HCT116 (cell line): ENCODE results near the gene CDKL5. TPM values are rescaled to one million over a fixed set of nuclear protein-coding genes. Genes with fewer than 3 reads are reported as not detected.

ENCODE experiments used
- ATAC-seq: fragments of 200-7000 bp; cut with Tn5 transposase; 2 replicates; pipeline ENCODE4 v1.9.1; 2020; ENCODE audit warnings: mild to moderate bottlenecking, moderate library complexity
- BruUV-seq: library from RNA; stranded (reverse); fragments of 400-500 nt; replicated peaks from 2 replicates; lab custom pipeline; 2021; lab: Mats Ljungman, UMichigan
- CTCF ChIA-PET: fragments of 300-600 bp; sonication (Branson Sonifier 250); formaldehyde crosslinking; loops from one replicate; lab custom pipeline; 2021; ENCODE audit warnings: antibody characterized with exemption; lab: Charles Lee
- POLR2A ChIA-PET: fragments of 300-600, 350-600 bp; sonication (Branson Sonifier 250); formaldehyde crosslinking; loops from one replicate; lab custom pipeline; 2021; ENCODE audit warnings: antibody characterized with exemption; lab: Charles Lee
- RAD21 ChIA-PET, 2 experiments: fragments of 300-600 bp; sonication (Branson Sonifier 250); formaldehyde crosslinking; loops; one replicate each; lab custom pipeline; 2023; ENCODE audit warnings: low total read pairs in 2 of 2; ENCODE audit not compliant: uncharacterized antibody in 2 of 2, unreplicated experiment in 2 of 2, low non-redundant PET in 1 of 2; lab: Charles Lee
- DNase-seq: peaks from one replicate; pipeline ENCODE4 v3.0.0-alpha.2; 2010; ENCODE audit warnings: low read depth, low spot score
- H2AFZ ChIP-seq: fragments of 200-600 bp; shearing (Covaris generic), sonication (generic); 2 replicates; pipeline ENCODE4 v1.6.1; 2017; ENCODE audit warnings: low read depth, mixed run types, mixed read lengths, antibody characterized with exemption, low read length; ENCODE audit not compliant: poor library complexity, severe bottlenecking
- H3K27ac ChIP-seq: 2 replicates; pipeline ENCODE4 v1.5.1; 2012; ENCODE audit warnings: low read depth, low read length
- H3K27me3 ChIP-seq: fragments of 200-600 bp; sonication (generic); 2 replicates; pipeline ENCODE4 v1.6.1; 2016; ENCODE audit warnings: mixed run types, low read length, mixed read lengths; ENCODE audit not compliant: insufficient read depth
- H3K36me3 ChIP-seq, 2 experiments: fragments of 200-500 bp in 1 of 2; fragments of 200-600 bp in 1 of 2; sonication (Bioruptor generic) in 1 of 2; sonication (generic) in 1 of 2; 2 replicates each; pipeline versions ENCODE4 v1.5.1 to v1.6.1; 2014 to 2016; ENCODE audit warnings: low read length in 2 of 2, inconsistent platforms in 1 of 2, mixed read lengths in 1 of 2, mixed run types in 1 of 2; ENCODE audit not compliant: insufficient read depth in 2 of 2, control insufficient read depth in 1 of 2
- H3K4me1 ChIP-seq, 2 experiments: fragments of 200-600 bp in 1 of 2; sonication (generic) in 1 of 2; 2 replicates each; pipeline versions ENCODE4 v1.5.1 to v1.6.1; 2012 to 2017; ENCODE audit warnings: low read length in 2 of 2, inconsistent platforms in 1 of 2, mild to moderate bottlenecking in 1 of 2, mixed read lengths in 1 of 2, mixed run types in 1 of 2, moderate library complexity in 1 of 2; ENCODE audit not compliant: insufficient read depth in 2 of 2, control insufficient read depth in 1 of 2
- H3K4me2 ChIP-seq: fragments of 200-600 bp; sonication (generic); 2 replicates; pipeline ENCODE4 v1.6.1; 2017; ENCODE audit warnings: mixed run types, low read length, mixed read lengths
- H3K4me3 ChIP-seq, 2 experiments: fragments of 200-600 bp in 1 of 2; sonication (generic) in 1 of 2; replicated peaks in 1 of 2; 2 replicates each; pipeline ENCODE4 v1.5.1; 2011 to 2016; ENCODE audit warnings: low read length in 2 of 2, control low read depth in 1 of 2, low read depth in 1 of 2, mild to moderate bottlenecking in 1 of 2, mixed read lengths in 1 of 2, mixed run types in 1 of 2
- H3K79me2 ChIP-seq: fragments of 200-600 bp; sonication (generic); 2 replicates; pipeline ENCODE4 v1.6.1; 2017; ENCODE audit warnings: mild to moderate bottlenecking, mixed run types, low read length, moderate library complexity, mixed read lengths; ENCODE audit not compliant: insufficient read depth
- H3K9ac ChIP-seq: fragments of 200-600 bp; sonication (generic); 2 replicates; pipeline ENCODE4 v1.6.1; 2016; ENCODE audit warnings: low read length, mixed read lengths
- H3K9me2 ChIP-seq: fragments of 200-600 bp; sonication (generic), shearing (Covaris generic); 2 replicates; pipeline ENCODE4 v1.6.1; 2017; ENCODE audit warnings: mixed run types, mild to moderate bottlenecking, moderate library complexity; ENCODE audit not compliant: insufficient read depth
- H3K9me3 ChIP-seq, 2 experiments: fragments of 200-500 bp in 1 of 2; fragments of 200-600 bp in 1 of 2; sonication (Bioruptor generic) in 1 of 2; sonication (generic) in 1 of 2; 2 replicates each; pipeline ENCODE4 v1.6.1; 2014 to 2017; ENCODE audit warnings: low read length in 2 of 2, mixed read lengths in 2 of 2, inconsistent platforms in 1 of 2, low read depth in 1 of 2, mild to moderate bottlenecking in 1 of 2, mixed run types in 1 of 2, moderate library complexity in 1 of 2; ENCODE audit not compliant: control insufficient read depth in 1 of 2, insufficient read depth in 1 of 2
- H4K20me1 ChIP-seq: fragments of 200-600 bp; sonication (generic), shearing (Covaris generic); 2 replicates; pipeline ENCODE4 v1.6.1; 2017; ENCODE audit warnings: mixed run types, mild to moderate bottlenecking, moderate library complexity; ENCODE audit not compliant: insufficient read depth
- CBX3 ChIP-seq: IDR thresholded peaks from 2 replicates; pipeline ENCODE4 v1.6.1; 2012; ENCODE audit warnings: low read depth
- CTCF ChIP-seq, 3 experiments: fragments of 200-600 bp in 1 of 3; sonication (generic) in 1 of 3; IDR thresholded peaks in 2 of 3; conservative IDR thresholded peaks in 1 of 3; 2 replicates each; pipeline ENCODE4 v1.5.1; 2012 to 2017; ENCODE audit warnings: low read depth in 2 of 3, low read length in 2 of 3, antibody characterized with exemption in 1 of 3, borderline replicate concordance in 1 of 3, control low read depth in 1 of 3, mild to moderate bottlenecking in 1 of 3, mixed read lengths in 1 of 3, mixed run types in 1 of 3, moderate library complexity in 1 of 3; ENCODE audit not compliant: insufficient read depth in 1 of 3
- ELF1 ChIP-seq: IDR thresholded peaks from 2 replicates; pipeline ENCODE4 v1.6.1; 2012; ENCODE audit warnings: low read depth, borderline replicate concordance
- EZH2 ChIP-seq: fragments of 200-600 bp; sonication (generic); IDR thresholded peaks from 2 replicates; pipeline ENCODE4 v1.6.1; 2017; ENCODE audit warnings: antibody characterized with exemption, mixed run types
- EZH2phosphoT487 ChIP-seq: fragments of 200-600 bp; IDR thresholded peaks from 2 replicates; pipeline ENCODE4 v1.6.1; 2018; ENCODE audit warnings: antibody characterized with exemption, borderline replicate concordance
- FOSL1 ChIP-seq: IDR thresholded peaks from 2 replicates; pipeline ENCODE4 v1.6.1; 2012; ENCODE audit warnings: low read depth
- JUND ChIP-seq: IDR thresholded peaks from 2 replicates; pipeline ENCODE4 v1.6.1; 2012
- MAX ChIP-seq: IDR thresholded peaks from 2 replicates; pipeline ENCODE4 v1.6.1; 2012
- POLR2AphosphoS5 ChIP-seq: IDR thresholded peaks from 2 replicates; pipeline ENCODE4 v1.6.1; 2011; ENCODE audit warnings: mild to moderate bottlenecking, low read depth, low read length, moderate library complexity
- SIN3A ChIP-seq: IDR thresholded peaks from 2 replicates; pipeline ENCODE4 v1.6.1; 2012; ENCODE audit warnings: low read depth
- SP1 ChIP-seq: IDR thresholded peaks from 2 replicates; pipeline ENCODE4 v1.6.1; 2012; ENCODE audit warnings: low read depth
- TCF7L2 ChIP-seq: IDR thresholded peaks from 2 replicates; pipeline ENCODE4 v1.7.0; 2011; ENCODE audit warnings: borderline replicate concordance, inconsistent platforms; ENCODE audit not compliant: insufficient read depth, insufficient read length; ENCODE audit errors: extremely low read depth
- YY1 ChIP-seq: IDR thresholded peaks from 2 replicates; pipeline ENCODE4 v1.6.1; 2011; ENCODE audit warnings: low read length, low read depth, moderate library complexity, mild to moderate bottlenecking; ENCODE audit not compliant: insufficient replicate concordance; ENCODE audit errors: extremely low read depth
- ZFX ChIP-seq: fragments of 450-650 bp; IDR thresholded peaks from 2 replicates; pipeline ENCODE4 v1.6.1; 2017
- ZNF274 ChIP-seq: fragments of 200-500 bp; sonication (Bioruptor generic); IDR thresholded peaks from 2 replicates; pipeline ENCODE4 v1.6.1; 2014; ENCODE audit warnings: mild to moderate bottlenecking, low read depth, low read length, inconsistent platforms
- intact Hi-C: fragments of 100-400 bp; cut with micrococcal nuclease; formaldehyde crosslinking; loops from 2 replicates; pipeline ENCODE4 v1.10.0; 2022
- total RNA-seq: library from RNA; stranded (reverse); gene quantifications from one replicate; pipeline ENCODE4 v1.2.1, GENCODE V29; 2021; ENCODE audit not compliant: unreplicated experiment

Gene CDKL5
- total RNA-seq, 1 experiment from 2014 or later: 2.5 TPM

GRCh38 chrX:18548996-18549395 is 123.6 kb downstream of the CDKL5 start:
- intact Hi-C loops: no loop called here
- H3K4me2 ChIP-seq: no peak overlapping the region

GRCh38 chrX:18549643-18550042 is 124.2 kb downstream of the CDKL5 start:
- Histone ChIP-seq H3K27ac (no peak overlapping the region), H2AFZ (no peak overlapping the region), H3K27me3 (no peaks in the 10 kb centered on the region), H3K36me3 (no peaks in the 10 kb centered on the region), H3K4me2 (no peak overlapping the region), H3K79me2 (no peaks in the 10 kb centered on the region), H3K4me3 (no peak overlapping the region), H3K9ac (no peak overlapping the region), H3K4me1 (no peaks in the 10 kb centered on the region), H4K20me1 (no peaks in the 10 kb centered on the region), H3K9me2 (no peaks in the 10 kb centered on the region), H3K9me3 (no peaks in the 10 kb centered on the region)
- BruUV-seq: no TSS peak
- TF ChIP-seq ZFX: no peak
- TF ChIP-seq CBX3: no peak
- no peak for TF ChIP-seq SIN3A
- TF ChIP-seq TCF7L2: no peak
- no peak for TF ChIP-seq MAX
- no peak for TF ChIP-seq EZH2
- TF ChIP-seq POLR2AphosphoS5: no peak
- TF ChIP-seq YY1: no peak
- TF ChIP-seq ZNF274: no peak
- TF ChIP-seq FOSL1: no peak
- TF ChIP-seq EZH2phosphoT487: no peak
- TF ChIP-seq ELF1: no peak
- TF ChIP-seq JUND: no peak
- no peak for TF ChIP-seq SP1
- RAD21 ChIA-PET: no interaction called here
- POLR2A ChIA-PET: no interaction called here
- intact Hi-C loops: no loop called here
- CTCF ChIA-PET: no interaction called here
- DNase-seq: no peak
- ATAC-seq: no peak

More at GRCh38 chrX:18548996-18549395, 123.6 kb downstream of the CDKL5 start:
- Histone ChIP-seq H3K9me2 (no peaks in the 10 kb centered on the region), H4K20me1 (no peaks in the 10 kb centered on the region), H3K27me3 (no peaks in the 10 kb centered on the region), H3K9ac (no peak overlapping the region), H3K4me1 (no peaks in the 10 kb centered on the region), H3K9me3 (no peaks in the 10 kb centered on the region), H3K4me3 (no peak overlapping the region), H3K79me2 (no peaks in the 10 kb centered on the region), H2AFZ (no peak overlapping the region), H3K36me3 (no peaks in the 10 kb centered on the region), H3K27ac (no peak overlapping the region)
- DNase-seq (no peak), ATAC-seq (no peak)
- POLR2A ChIA-PET: no interaction called here
- TF ChIP-seq CTCF (IDR thresholded peaks at IDR 0.05 in 2 of 3, conservative IDR thresholded peaks at IDR 0.05 in 1 of 3; ENCODE audit: borderline replicate concordance in 1 of 3, insufficient read depth in 1 of 3, low read depth in 2 of 3, low read length in 2 of 3) (no peak), CBX3 (no peak)
- BruUV-seq: no TSS peak
- CTCF ChIA-PET: no interaction called here
- RAD21 ChIA-PET: no interaction called here
